GM20000 (cell line): ENCODE data around the gene GBGT1.
A peak's percentile ranks its signal among the peaks of the same experiment; 100 is the strongest.
"Not testable (repeated sequence)": the region's sequence is repeated elsewhere in the genome, so short reads cannot be mapped to it uniquely, and the experiment has no call there.

Experiments
- DNase-seq: peaks from one replicate; pipeline ENCODE4 v3.0.0; 2012; ENCODE audit warnings: low spot score
- TF ChIP-seq, protein P1 (sequence below): IDR thresholded peaks from 2 replicates; pipeline ENCODE4 v1.5.1; 2012; ENCODE audit warnings: mild to moderate bottlenecking, control low read depth; ENCODE audit errors: extremely low read depth, missing control alignments

Gene GBGT1

DNA sequence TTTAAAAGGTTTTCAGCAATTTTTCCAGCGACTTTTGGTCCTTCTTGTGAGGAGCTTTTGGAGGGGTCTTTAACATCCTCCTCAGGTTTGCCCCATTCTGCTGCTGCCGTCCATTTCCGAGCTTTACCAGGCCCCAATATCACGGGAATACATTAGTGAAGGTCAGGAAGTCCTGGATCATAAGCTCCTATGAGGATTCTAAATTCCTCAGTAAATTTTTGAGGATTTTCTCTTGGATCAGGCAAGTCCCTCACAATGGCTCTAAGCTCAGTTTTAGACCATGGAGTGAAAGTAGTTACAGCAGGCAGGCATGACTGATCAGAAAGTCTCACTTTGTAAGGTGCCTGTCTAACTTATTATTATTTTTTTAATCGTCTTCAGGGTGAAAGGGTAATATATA, 17.2 kb upstream of the GBGT1 start:
- TF ChIP-seq, protein P1, sequence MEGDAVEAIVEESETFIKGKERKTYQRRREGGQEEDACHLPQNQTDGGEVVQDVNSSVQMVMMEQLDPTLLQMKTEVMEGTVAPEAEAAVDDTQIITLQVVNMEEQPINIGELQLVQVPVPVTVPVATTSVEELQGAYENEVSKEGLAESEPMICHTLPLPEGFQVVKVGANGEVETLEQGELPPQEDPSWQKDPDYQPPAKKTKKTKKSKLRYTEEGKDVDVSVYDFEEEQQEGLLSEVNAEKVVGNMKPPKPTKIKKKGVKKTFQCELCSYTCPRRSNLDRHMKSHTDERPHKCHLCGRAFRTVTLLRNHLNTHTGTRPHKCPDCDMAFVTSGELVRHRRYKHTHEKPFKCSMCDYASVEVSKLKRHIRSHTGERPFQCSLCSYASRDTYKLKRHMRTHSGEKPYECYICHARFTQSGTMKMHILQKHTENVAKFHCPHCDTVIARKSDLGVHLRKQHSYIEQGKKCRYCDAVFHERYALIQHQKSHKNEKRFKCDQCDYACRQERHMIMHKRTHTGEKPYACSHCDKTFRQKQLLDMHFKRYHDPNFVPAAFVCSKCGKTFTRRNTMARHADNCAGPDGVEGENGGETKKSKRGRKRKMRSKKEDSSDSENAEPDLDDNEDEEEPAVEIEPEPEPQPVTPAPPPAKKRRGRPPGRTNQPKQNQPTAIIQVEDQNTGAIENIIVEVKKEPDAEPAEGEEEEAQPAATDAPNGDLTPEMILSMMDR: no peak
- no peak for DNase-seq

DNA sequence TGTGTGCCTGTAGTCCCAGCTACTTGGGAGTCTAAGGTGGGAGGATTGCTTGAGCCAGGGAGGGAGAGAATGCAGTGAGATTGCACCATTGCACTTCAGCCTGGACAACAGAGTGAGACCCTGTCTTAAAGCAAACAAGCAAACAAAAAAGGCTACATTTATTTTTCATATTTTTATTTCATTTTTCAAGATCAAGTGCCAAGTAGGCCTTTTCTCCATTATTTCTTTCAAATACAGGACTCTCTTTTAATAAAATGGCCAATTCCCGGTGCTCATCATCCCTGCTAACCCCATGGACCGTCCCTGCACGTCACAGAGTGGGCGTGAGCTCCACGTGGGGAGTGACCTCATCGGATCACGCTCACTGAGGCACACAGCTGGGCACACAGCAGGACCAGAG, 9.3 kb upstream of the GBGT1 start:
- TF ChIP-seq, protein P1: no peak
- DNase-seq: no peak

DNA sequence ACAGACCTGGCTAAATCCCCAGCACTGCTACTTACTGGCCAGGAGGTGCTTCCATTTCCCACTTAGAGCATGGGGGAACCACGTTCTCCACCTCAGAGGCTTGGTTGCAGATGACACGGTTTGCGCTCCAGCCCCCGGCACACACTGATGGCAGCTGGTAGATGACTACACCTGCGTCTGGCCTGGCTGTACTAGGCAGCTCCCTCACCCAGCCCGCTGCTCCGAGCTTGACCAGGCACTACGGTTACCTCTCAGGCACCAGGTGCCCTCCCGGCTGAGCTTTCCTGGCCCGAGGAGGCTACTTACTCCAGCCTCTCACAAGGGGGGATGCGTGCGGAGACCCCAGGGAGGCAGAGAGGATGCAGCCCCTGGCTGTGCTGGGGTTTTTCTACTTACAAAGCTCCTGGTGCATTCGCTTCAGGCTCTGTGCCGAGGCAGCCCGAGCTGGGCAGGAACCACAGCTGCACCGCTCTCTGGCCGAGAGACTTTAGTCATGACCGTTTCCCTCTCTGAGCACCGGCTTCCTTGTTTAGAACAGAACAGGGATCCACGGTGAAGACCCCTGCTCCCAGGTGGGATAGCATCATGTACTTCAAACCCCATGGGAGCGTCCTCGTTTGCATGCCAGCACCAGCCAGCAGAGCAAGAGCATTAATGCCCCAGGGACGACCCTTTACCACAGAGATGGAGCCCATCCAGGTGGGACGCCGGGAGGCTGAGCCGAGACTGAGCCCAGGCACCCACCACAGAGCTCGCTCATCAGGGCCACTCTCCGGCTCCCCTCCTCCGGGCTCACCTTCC, 7.6 kb upstream of the GBGT1 start:
- DNase-seq: peak; percentile 16
- TF ChIP-seq, protein P1: no peak

DNA sequence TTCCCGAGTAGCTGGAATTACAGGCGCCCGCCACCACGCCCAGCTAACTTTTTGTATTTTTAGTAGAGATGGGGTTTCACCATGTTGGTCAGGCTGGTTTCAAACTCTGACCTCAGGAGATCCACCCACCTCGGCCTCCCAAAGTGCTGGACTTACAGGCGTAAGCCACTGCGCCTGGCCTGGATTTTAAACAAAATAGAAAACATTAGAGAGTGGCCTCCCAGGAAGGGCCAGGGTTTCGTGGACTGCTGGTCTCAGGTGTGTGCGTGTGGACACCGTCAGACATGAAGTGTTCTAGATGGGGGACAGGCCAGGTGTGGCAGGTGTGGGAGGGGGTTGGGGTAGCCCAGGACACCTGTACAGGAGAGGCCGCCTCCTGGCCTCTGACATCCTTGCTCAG, 7.0 kb upstream of the GBGT1 start:
- TF ChIP-seq, protein P1: no peak
- no peak for DNase-seq

- DNase-seq: not testable (repeated sequence)
These were observed 6.0 kb upstream of the GBGT1 start for GRCh38 chr9:133169687-133170086.

DNA sequence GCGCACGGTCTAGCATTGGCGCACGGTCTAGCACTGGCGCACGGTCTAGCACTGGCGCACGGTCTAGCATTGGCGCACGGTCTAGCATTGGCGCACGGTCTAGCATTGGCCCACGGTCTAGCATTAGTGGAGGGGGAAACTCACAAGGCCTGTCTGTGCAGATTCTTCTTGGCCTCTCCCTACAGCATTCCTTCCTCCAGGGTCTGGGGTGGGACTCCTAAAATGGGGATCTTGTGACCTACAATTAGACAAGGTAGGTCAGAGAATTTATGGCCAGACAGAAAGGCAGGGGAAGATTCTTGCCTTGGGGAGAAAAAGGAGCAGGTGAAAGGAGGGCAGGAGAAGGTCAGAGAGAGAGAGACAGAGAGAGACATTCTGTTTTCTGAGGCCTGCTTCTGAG, 5.4 kb upstream of the GBGT1 start:
- DNase-seq: no peak
- TF ChIP-seq, protein P1: no peak

- TF ChIP-seq, protein P1: no peak
- DNase-seq: no peak
These were observed 4.7 kb upstream of the GBGT1 start for GRCh38 chr9:133168432-133168831.

- no peak for DNase-seq
- TF ChIP-seq, protein P1: no peak
These were observed 4.1 kb upstream of the GBGT1 start for GRCh38 chr9:133167769-133168168.
